ENCODE measurements around the gene NR2F1.

The NR2F1 gene

DNA sequence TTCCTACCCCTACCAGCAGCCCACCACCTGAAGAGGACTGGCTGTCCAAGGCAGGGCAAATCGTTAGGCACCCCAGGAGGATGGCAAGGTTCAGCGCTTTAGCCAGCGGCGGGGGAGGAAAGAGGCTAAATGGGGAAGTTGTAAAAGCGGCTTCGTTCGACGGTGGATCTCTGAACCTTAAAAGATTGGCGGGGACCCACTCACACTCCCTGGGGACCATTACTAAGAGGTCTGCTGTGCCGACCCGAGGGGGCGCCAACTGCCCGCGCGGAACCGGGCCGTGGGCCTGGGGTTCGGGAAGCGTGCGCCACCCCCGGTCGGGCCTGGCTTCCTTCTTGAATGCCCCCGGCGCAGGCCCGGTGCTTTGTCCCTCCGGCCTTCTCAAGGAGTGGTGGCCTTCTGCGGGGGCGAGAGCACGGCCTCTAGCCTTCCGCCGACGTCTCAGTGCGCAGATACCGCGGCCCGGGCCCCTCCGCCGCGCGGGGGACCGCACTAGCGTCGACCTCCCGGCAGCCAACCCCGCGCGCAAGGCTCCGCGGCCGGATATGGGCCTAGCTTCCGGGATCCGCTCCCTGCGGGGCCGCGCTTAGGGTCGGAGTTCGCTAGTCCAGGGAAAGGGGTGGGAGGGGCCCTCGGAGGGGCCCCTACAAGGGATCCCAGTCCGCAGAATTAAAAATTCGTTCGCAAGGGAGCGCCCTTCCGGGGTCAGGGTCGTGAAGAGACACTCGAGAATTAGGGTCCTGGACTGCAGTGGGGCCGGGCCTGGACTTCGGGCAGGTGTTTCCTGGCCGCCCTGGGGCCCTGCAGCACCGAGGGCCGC lies 12.5 kb upstream of the NR2F1 start:
- no peaks in the 10 kb centered on the region for H3K9me2 ChIP-seq (replicated peaks; ENCODE audit: insufficient read depth, low read length)
- H3K27ac ChIP-seq (ENCODE audit: low read depth, low read length), result no peak overlapping the region
- H3K9me3 ChIP-seq (ENCODE audit: insufficient read depth, low read length), result no peaks in the 10 kb centered on the region
- H3K27me3 ChIP-seq (ENCODE audit: low read length), result no peaks in the 10 kb centered on the region
- no peaks in the 10 kb centered on the region for H3K36me3 ChIP-seq (ENCODE audit: low read length)
- no peak overlapping the region for H3K4me2 ChIP-seq (ENCODE audit: low read depth, low read length, poor library complexity, severe bottlenecking)
- TF ChIP-seq, protein P1, sequence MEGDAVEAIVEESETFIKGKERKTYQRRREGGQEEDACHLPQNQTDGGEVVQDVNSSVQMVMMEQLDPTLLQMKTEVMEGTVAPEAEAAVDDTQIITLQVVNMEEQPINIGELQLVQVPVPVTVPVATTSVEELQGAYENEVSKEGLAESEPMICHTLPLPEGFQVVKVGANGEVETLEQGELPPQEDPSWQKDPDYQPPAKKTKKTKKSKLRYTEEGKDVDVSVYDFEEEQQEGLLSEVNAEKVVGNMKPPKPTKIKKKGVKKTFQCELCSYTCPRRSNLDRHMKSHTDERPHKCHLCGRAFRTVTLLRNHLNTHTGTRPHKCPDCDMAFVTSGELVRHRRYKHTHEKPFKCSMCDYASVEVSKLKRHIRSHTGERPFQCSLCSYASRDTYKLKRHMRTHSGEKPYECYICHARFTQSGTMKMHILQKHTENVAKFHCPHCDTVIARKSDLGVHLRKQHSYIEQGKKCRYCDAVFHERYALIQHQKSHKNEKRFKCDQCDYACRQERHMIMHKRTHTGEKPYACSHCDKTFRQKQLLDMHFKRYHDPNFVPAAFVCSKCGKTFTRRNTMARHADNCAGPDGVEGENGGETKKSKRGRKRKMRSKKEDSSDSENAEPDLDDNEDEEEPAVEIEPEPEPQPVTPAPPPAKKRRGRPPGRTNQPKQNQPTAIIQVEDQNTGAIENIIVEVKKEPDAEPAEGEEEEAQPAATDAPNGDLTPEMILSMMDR (IDR thresholded peaks at IDR 0.05; ENCODE audit: insufficient read depth, low read length, poor library complexity, severe bottlenecking), result no peak
- no peak for TF ChIP-seq EZH2phosphoT487 (conservative IDR thresholded peaks at IDR 0.05; ENCODE audit: low read length)
- no peaks in the 10 kb centered on the region for H3K79me2 ChIP-seq (ENCODE audit: insufficient read depth, low read length)
- no peaks in the 10 kb centered on the region for H4K20me1 ChIP-seq (ENCODE audit: low read depth, low read length)
- no peak overlapping the region for H2AFZ ChIP-seq (ENCODE audit: low read depth, low read length, severe bottlenecking)
- no peak overlapping the region for H3K4me3 ChIP-seq (ENCODE audit: insufficient read depth, low read length, poor library complexity, severe bottlenecking)
- H3K9ac ChIP-seq (ENCODE audit: low read length), result no peak overlapping the region
- H3F3A ChIP-seq (ENCODE audit: insufficient read depth), result no peaks in the 10 kb centered on the region

GRCh38 chr5:93571114-93571949 lies 11.7 kb upstream of the NR2F1 start:
- no peaks in the 10 kb centered on the region for H3K9me2 ChIP-seq (replicated peaks; ENCODE audit: insufficient read depth, low read length)
- H3K9me3 ChIP-seq (ENCODE audit: insufficient read depth, low read length), result no peaks in the 10 kb centered on the region
- H3K27ac ChIP-seq (ENCODE audit: low read depth, low read length), result no peak overlapping the region
- H3K79me2 ChIP-seq (ENCODE audit: insufficient read depth, low read length), result no peaks in the 10 kb centered on the region
- no peaks in the 10 kb centered on the region for H4K20me1 ChIP-seq (ENCODE audit: low read depth, low read length)
- H3K27me3 ChIP-seq (ENCODE audit: low read length), result no peaks in the 10 kb centered on the region
- no peaks in the 10 kb centered on the region for H3K36me3 ChIP-seq (ENCODE audit: low read length)
- H2AFZ ChIP-seq (ENCODE audit: low read depth, low read length, severe bottlenecking), result no peak overlapping the region
- H3F3A ChIP-seq (ENCODE audit: insufficient read depth), result no peaks in the 10 kb centered on the region
- H3K9ac ChIP-seq (ENCODE audit: low read length), result no peak overlapping the region
- no peak overlapping the region for H3K4me3 ChIP-seq (ENCODE audit: insufficient read depth, low read length, poor library complexity, severe bottlenecking)
- no peak overlapping the region for H3K4me2 ChIP-seq (ENCODE audit: low read depth, low read length, poor library complexity, severe bottlenecking)
- TF ChIP-seq, protein P1 (IDR thresholded peaks at IDR 0.05; ENCODE audit: insufficient read depth, low read length, poor library complexity, severe bottlenecking), result no peak
- TF ChIP-seq EZH2phosphoT487 (conservative IDR thresholded peaks at IDR 0.05; ENCODE audit: low read length), result no peak

GRCh38 chr5:93572101-93572607 lies 10.9 kb upstream of the NR2F1 start:
- H3K4me3 ChIP-seq (ENCODE audit: insufficient read depth, low read length, poor library complexity, severe bottlenecking), result no peak overlapping the region
- H3K4me2 ChIP-seq (ENCODE audit: low read depth, low read length, poor library complexity, severe bottlenecking), result no peak overlapping the region
- no peaks in the 10 kb centered on the region for H3K36me3 ChIP-seq (ENCODE audit: low read length)
- no peak overlapping the region for H2AFZ ChIP-seq (ENCODE audit: low read depth, low read length, severe bottlenecking)
- H3K27ac ChIP-seq (ENCODE audit: low read depth, low read length), result no peak overlapping the region
- H3K9me3 ChIP-seq (ENCODE audit: insufficient read depth, low read length), result no peaks in the 10 kb centered on the region
- TF ChIP-seq, protein P1 (IDR thresholded peaks at IDR 0.05; ENCODE audit: insufficient read depth, low read length, poor library complexity, severe bottlenecking), result no peak
- no peak for TF ChIP-seq EZH2phosphoT487 (conservative IDR thresholded peaks at IDR 0.05; ENCODE audit: low read length)
- no peak overlapping the region for H3K9ac ChIP-seq (ENCODE audit: low read length)
- H3K79me2 ChIP-seq (ENCODE audit: insufficient read depth, low read length), result no peaks in the 10 kb centered on the region
- no peaks in the 10 kb centered on the region for H3F3A ChIP-seq (ENCODE audit: insufficient read depth)
- H4K20me1 ChIP-seq (ENCODE audit: low read depth, low read length), result no peaks in the 10 kb centered on the region
- H3K9me2 ChIP-seq (replicated peaks; ENCODE audit: insufficient read depth, low read length), result no peaks in the 10 kb centered on the region
- no peaks in the 10 kb centered on the region for H3K27me3 ChIP-seq (ENCODE audit: low read length)
